WTC11 (cell line): Measurements from ENCODE around the gene IL23A. TPM values are rescaled to one million over a fixed set of nuclear protein-coding genes. Genes with fewer than 3 reads are reported as not detected.

ENCODE experiments used
- ATAC-seq: fragments of 200-7000 bp; cut with Tn5 transposase; 2 replicates; pipeline ENCODE4 v1.10.0; 2021; ENCODE audit warnings: mild to moderate bottlenecking, moderate library complexity
- CTCF ChIA-PET: fragments of 300-600 bp; sonication (Branson Sonifier 250); formaldehyde crosslinking; loops from one replicate; lab custom pipeline; 2021; ENCODE audit warnings: antibody characterized with exemption; lab: Charles Lee
- POLR2A ChIA-PET: fragments of 350-600 bp; sonication (Branson Sonifier 250); formaldehyde crosslinking; loops from one replicate; lab custom pipeline; 2021; ENCODE audit warnings: antibody characterized with exemption; lab: Charles Lee
- DNase-seq: peaks from one replicate; pipeline ENCODE4 v3.0.0; 2021; ENCODE audit warnings: low spot score
- H3K27ac Mint-ChIP-seq: 2 replicates; pipeline ENCODE4 v1.8.0; 2021; ENCODE audit warnings: mixed read lengths
- H3K27me3 Mint-ChIP-seq: 2 replicates; pipeline ENCODE4 v1.8.0; 2021; ENCODE audit warnings: low read depth, mild to moderate bottlenecking, moderate library complexity, mixed read lengths
- H3K36me3 Mint-ChIP-seq: 2 replicates; pipeline ENCODE4 v1.8.0; 2021; ENCODE audit warnings: mixed read lengths
- H3K4me1 Mint-ChIP-seq: 2 replicates; pipeline ENCODE4 v1.8.0; 2022; ENCODE audit warnings: mixed read lengths
- H3K4me3 Mint-ChIP-seq: 2 replicates; pipeline ENCODE4 v1.8.0; 2021; ENCODE audit warnings: mild to moderate bottlenecking, moderate library complexity, mixed read lengths
- H3K9me3 Mint-ChIP-seq: 2 replicates; pipeline ENCODE4 v1.8.0; 2021; ENCODE audit warnings: mixed read lengths
- CBFB ChIP-seq: sonication (generic); formaldehyde crosslinking; IDR thresholded peaks from 2 replicates; pipeline ENCODE4 v1.8.1; 2022; ENCODE audit warnings: mild to moderate bottlenecking, low read depth, missing genetic modification reagents
- CREM ChIP-seq: sonication (generic); formaldehyde crosslinking; IDR thresholded peaks from 2 replicates; pipeline ENCODE4 v1.8.1; 2022; ENCODE audit warnings: mild to moderate bottlenecking, missing genetic modification reagents, moderate library complexity
- CTCF ChIP-seq: fragments of 200-600 bp; IDR thresholded peaks from 2 replicates; pipeline ENCODE4 v1.8.0; 2022; ENCODE audit warnings: antibody characterized with exemption
- FOXJ3 ChIP-seq: sonication (generic); formaldehyde crosslinking; IDR thresholded peaks from 2 replicates; pipeline ENCODE4 v1.9.0; 2021; ENCODE audit warnings: missing genetic modification reagents, mild to moderate bottlenecking, borderline replicate concordance
- GABPB1 ChIP-seq: sonication (generic); formaldehyde crosslinking; IDR thresholded peaks from 2 replicates; pipeline ENCODE4 v1.8.1; 2023; ENCODE audit warnings: mild to moderate bottlenecking, missing genetic modification reagents
- IRF2 ChIP-seq: sonication (generic); formaldehyde crosslinking; IDR thresholded peaks from 2 replicates; pipeline ENCODE4 v1.8.0; 2022; ENCODE audit warnings: low read depth, missing genetic modification reagents, borderline replicate concordance
- RELA ChIP-seq: sonication (generic); formaldehyde crosslinking; IDR thresholded peaks from 2 replicates; pipeline ENCODE4 v1.8.1; 2022; ENCODE audit warnings: missing genetic modification reagents, mild to moderate bottlenecking, borderline replicate concordance
- RORB ChIP-seq: fragments of 250-450 bp; sonication (Bioruptor Pico); IDR thresholded peaks from 2 replicates; pipeline ENCODE4 v1.9.0; 2021; ENCODE audit warnings: mild to moderate bottlenecking
- SMAD3 ChIP-seq: sonication (generic); formaldehyde crosslinking; IDR thresholded peaks from 2 replicates; pipeline ENCODE4 v1.8.0; 2022; ENCODE audit warnings: missing genetic modification reagents, mild to moderate bottlenecking, borderline replicate concordance
- SMAD4 ChIP-seq: sonication (generic); formaldehyde crosslinking; IDR thresholded peaks from 2 replicates; pipeline ENCODE4 v1.8.0; 2022; ENCODE audit warnings: mild to moderate bottlenecking, missing genetic modification reagents
- SOX15 ChIP-seq: fragments of 250-450 bp; sonication (Bioruptor Pico); IDR thresholded peaks from 2 replicates; pipeline ENCODE4 v1.9.0; 2021; ENCODE audit warnings: mild to moderate bottlenecking
- TCF7 ChIP-seq: sonication (generic); formaldehyde crosslinking; IDR thresholded peaks from 2 replicates; pipeline ENCODE4 v1.8.0; 2022; ENCODE audit warnings: mild to moderate bottlenecking, low read depth, missing genetic modification reagents, moderate library complexity
- TP53 ChIP-seq: sonication (generic); formaldehyde crosslinking; IDR thresholded peaks from 2 replicates; pipeline ENCODE4 v1.8.1; 2023; ENCODE audit warnings: mild to moderate bottlenecking, missing genetic modification reagents
- ZBTB21 ChIP-seq: sonication (generic); formaldehyde crosslinking; IDR thresholded peaks from 2 replicates; pipeline ENCODE4 v1.8.1; 2023; ENCODE audit warnings: mild to moderate bottlenecking, missing genetic modification reagents, borderline replicate concordance
- ZNF121 ChIP-seq: sonication (generic); formaldehyde crosslinking; IDR thresholded peaks from 2 replicates; pipeline ENCODE4 v1.8.0; 2023; ENCODE audit warnings: missing genetic modification reagents
- ZNF138 ChIP-seq: sonication (generic); formaldehyde crosslinking; conservative IDR thresholded peaks from 2 replicates; pipeline ENCODE4 v1.8.1; 2022; ENCODE audit warnings: mild to moderate bottlenecking, moderate library complexity, missing genetic modification reagents
- ZNF671 ChIP-seq: fragments of 250-450 bp; sonication (Bioruptor Pico); IDR thresholded peaks from 2 replicates; pipeline ENCODE4 v1.8.0; 2021; ENCODE audit warnings: mild to moderate bottlenecking
- ZSCAN18 ChIP-seq: fragments of 250-450 bp; sonication (Bioruptor Pico); IDR thresholded peaks from 2 replicates; pipeline ENCODE4 v2.1.2; 2022; ENCODE audit warnings: mild to moderate bottlenecking, moderate library complexity
- total RNA-seq: library from RNA; stranded (reverse); gene quantifications from 3 replicates; pipeline ENCODE4 v1.2.3, GENCODE V29; 2021
- TF ChIP-seq, protein P1 (sequence below): sonication (generic); formaldehyde crosslinking; conservative IDR thresholded peaks from 2 replicates; pipeline ENCODE4 v1.8.1; 2022; ENCODE audit warnings: mild to moderate bottlenecking, missing genetic modification reagents
- TF ChIP-seq, protein P2 (sequence below): sonication (generic); formaldehyde crosslinking; IDR thresholded peaks from 2 replicates; pipeline ENCODE4 v1.8.0; 2023; ENCODE audit warnings: mild to moderate bottlenecking, missing genetic modification reagents
- TF ChIP-seq, protein P3 (sequence below): fragments of 250-450 bp; sonication (Bioruptor Pico); IDR thresholded peaks from 2 replicates; pipeline ENCODE4 v1.9.0; 2021; ENCODE audit warnings: mild to moderate bottlenecking

Gene IL23A
- total RNA-seq, 1 experiment from 2014 or later: 2.9 TPM

DNA sequence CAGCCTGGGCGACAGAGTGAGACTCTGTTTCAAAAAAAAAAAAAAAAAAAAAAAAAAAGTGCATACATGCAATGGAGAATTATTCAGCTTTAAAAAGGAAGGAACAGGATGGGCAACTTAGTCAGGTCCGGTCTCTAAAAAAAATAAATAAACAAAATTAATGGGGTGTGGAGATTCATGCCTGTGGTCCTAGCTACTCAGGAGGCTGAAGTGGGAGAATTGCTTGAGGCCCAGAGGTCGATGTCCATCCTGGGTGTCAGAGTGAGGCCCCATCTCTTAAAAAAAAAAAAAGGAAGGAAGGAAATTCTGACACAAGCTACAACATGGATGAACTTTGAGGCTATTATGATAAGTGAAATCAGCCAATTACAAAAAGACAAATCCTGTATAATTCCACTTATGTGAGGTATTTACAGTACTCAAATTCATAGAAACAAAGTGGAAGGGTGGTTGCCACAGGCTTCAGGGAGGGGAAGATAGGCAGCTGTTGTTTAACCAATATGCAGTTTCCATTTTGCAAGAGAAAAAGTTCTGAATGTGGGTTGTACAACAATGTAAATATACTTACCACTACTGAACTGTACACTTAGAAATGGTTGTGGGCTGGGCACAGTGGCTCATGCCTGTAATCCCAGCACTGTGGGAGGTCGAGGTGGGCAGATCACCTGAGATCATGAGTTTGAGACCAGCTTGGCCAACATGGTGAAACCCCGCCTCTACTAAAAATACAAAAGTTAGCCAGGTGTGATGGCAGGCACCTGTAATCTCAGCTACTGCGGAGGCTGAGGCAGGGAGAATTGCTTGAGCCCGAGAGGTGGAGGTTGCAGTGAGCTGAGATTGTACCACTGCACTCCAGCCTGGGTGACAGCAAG lies 36.3 kb downstream of the IL23A start:
- Mint-ChIP-seq H3K4me1 (peaks cover 7% of the 10 kb centered on the region), H3K9me3 (peaks cover 23% of the 10 kb centered on the region), H3K27me3 (peaks cover 7% of the 10 kb centered on the region), H3K4me3 (no peak overlapping the region), H3K27ac (no peak overlapping the region), H3K36me3 (no peaks in the 10 kb centered on the region)
- ChIA-PET POLR2A (interaction anchor here (0.6 to 1.1 kb wide), 5 partner anchors 15 to 183 kb away, joined by 3 to 6 read pairs (median 5); partner anchors contain the start of genes RNF41 and STAT2), CTCF (interaction anchor here (0.7 to 3.3 kb wide), 4 partner anchors 15 to 171 kb away, joined by 3 to 17 read pairs (median 4); partner anchors contain the start of gene STAT2)
- ATAC-seq: no peak
- no peak for TF ChIP-seq ZNF138 (CRISPR knock-in tag)
- no peak for DNase-seq

- ATAC-seq (no peak), DNase-seq (no peak)
- H3K9me3 Mint-ChIP-seq: peaks cover 24% of the 10 kb centered on the region
- no peak overlapping the region for H3K4me3 Mint-ChIP-seq
- TF ChIP-seq, protein P1, sequence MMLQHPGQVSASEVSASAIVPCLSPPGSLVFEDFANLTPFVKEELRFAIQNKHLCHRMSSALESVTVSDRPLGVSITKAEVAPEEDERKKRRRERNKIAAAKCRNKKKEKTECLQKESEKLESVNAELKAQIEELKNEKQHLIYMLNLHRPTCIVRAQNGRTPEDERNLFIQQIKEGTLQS: no peak
- TF ChIP-seq ZBTB21 (CRISPR knock-in tag) (no peak), TCF7 (CRISPR knock-in tag) (no peak), ZSCAN18 (CRISPR knock-in tag) (no peak)
- CTCF ChIA-PET: interaction anchor here (1.1 to 3.3 kb wide), 4 partner anchors 16 to 89 kb away, joined by 3 to 17 read pairs (median 4); partner anchors contain the start of gene STAT2
- peaks cover 7% of the 10 kb centered on the region for H3K4me1 Mint-ChIP-seq
- POLR2A ChIA-PET: interaction anchor here (0.7 to 1.1 kb wide), 3 partner anchors 84 to 263 kb away, joined by 3 to 6 read pairs (median 4); partner anchors contain the start of gene RNF41
- H3K27ac Mint-ChIP-seq: no peak overlapping the region
- H3K36me3 Mint-ChIP-seq: no peaks in the 10 kb centered on the region
- H3K27me3 Mint-ChIP-seq: peaks cover 7% of the 10 kb centered on the region
These were observed 37.1 kb downstream of the IL23A start for GRCh38 chr12:56375598-56376434.

DNA sequence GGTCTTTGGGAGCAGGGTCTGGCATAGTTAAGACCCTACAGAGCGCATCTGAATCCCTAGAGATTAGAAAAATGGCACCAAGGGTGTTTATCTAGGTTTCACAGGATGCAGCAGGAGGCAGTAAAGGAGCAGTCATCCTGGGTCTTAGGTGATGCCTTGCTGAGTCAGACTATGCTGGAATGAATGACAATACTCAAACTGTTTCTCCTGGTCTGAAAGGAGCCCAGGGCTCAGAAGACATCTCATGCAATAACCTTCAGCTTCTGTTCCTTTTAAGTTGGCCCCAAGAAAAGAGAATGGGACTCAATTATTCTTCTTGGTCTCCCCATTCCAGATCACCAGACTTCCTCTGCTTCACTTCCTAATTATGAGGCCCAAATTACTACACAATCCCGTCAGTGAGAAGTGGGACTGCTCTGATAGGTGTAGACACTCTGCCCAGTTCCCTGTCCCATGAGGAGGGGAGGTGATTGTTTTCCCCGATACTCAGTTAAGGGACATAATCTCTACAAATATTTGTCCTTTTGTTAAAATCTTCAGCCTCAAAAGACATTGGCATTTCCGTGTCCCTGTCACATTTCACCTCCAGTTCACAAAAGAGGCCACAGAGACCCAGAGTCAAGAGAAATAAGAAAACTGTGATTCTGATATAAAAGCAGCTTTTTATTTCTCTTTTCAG lies 38.8 kb downstream of the IL23A start:
- Mint-ChIP-seq H3K4me3 (no peak overlapping the region), H3K4me1 (peaks cover 7% of the 10 kb centered on the region), H3K36me3 (no peaks in the 10 kb centered on the region), H3K27ac (peak overlapping the region; percentile 47; the same call in 1 of the 2 replicates), H3K27me3 (no peaks in the 10 kb centered on the region; the same call in none of the 2 replicates), H3K9me3 (peaks cover 15% of the 10 kb centered on the region)
- DNase-seq: no peak
- CTCF ChIA-PET: interaction anchor here (0.6 to 3.3 kb wide), 6 partner anchors 11 to 87 kb away, joined by 3 to 17 read pairs (median 4); partner anchors contain the start of genes CNPY2 and STAT2
- ATAC-seq: peak; percentile 90
- POLR2A ChIA-PET: interaction anchor here (1.2 kb wide), 1 partner anchor 18 kb away, joined by 5 read pairs; the partner anchor contains the start of gene STAT2
- TF ChIP-seq IRF2 (no peak), RELA (CRISPR knock-in tag) (no peak), FOXJ3 (CRISPR knock-in tag) (no peak), TP53 (no peak), SOX15 (CRISPR knock-in tag) (no peak), ZNF671 (CRISPR knock-in tag) (no peak), ZNF121 (CRISPR knock-in tag) (no peak), CREM (no peak), CTCF (no peak), RORB (no peak), CBFB (CRISPR knock-in tag) (no peak), SMAD4 (no peak), SMAD3 (CRISPR knock-in tag) (no peak), GABPB1 (CRISPR knock-in tag) (no peak)
- TF ChIP-seq, protein P2, sequence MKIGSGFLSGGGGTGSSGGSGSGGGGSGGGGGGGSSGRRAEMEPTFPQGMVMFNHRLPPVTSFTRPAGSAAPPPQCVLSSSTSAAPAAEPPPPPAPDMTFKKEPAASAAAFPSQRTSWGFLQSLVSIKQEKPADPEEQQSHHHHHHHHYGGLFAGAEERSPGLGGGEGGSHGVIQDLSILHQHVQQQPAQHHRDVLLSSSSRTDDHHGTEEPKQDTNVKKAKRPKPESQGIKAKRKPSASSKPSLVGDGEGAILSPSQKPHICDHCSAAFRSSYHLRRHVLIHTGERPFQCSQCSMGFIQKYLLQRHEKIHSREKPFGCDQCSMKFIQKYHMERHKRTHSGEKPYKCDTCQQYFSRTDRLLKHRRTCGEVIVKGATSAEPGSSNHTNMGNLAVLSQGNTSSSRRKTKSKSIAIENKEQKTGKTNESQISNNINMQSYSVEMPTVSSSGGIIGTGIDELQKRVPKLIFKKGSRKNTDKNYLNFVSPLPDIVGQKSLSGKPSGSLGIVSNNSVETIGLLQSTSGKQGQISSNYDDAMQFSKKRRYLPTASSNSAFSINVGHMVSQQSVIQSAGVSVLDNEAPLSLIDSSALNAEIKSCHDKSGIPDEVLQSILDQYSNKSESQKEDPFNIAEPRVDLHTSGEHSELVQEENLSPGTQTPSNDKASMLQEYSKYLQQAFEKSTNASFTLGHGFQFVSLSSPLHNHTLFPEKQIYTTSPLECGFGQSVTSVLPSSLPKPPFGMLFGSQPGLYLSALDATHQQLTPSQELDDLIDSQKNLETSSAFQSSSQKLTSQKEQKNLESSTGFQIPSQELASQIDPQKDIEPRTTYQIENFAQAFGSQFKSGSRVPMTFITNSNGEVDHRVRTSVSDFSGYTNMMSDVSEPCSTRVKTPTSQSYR (CRISPR knock-in tag): no peak
- TF ChIP-seq, protein P3, sequence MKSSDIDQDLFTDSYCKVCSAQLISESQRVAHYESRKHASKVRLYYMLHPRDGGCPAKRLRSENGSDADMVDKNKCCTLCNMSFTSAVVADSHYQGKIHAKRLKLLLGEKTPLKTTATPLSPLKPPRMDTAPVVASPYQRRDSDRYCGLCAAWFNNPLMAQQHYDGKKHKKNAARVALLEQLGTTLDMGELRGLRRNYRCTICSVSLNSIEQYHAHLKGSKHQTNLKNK (CRISPR knock-in tag): no peak
